HG03108 (cell line): Measurements from ENCODE around the gene CCR2.
"Not testable (repeated sequence)": the region's sequence is repeated elsewhere in the genome, so short reads cannot be mapped to it uniquely, and the experiment has no call there.

Experiments
- ATAC-seq: cut with Tn5 transposase; IDR thresholded peaks from one replicate; pipeline ENCODE4 v1.9.1; 2021; ENCODE audit warnings: moderate library complexity; ENCODE audit not compliant: unreplicated experiment

CCR2 gene

GRCh38 chr3:46375814-46376213 is 21.9 kb downstream of the CCR2 start:
- ATAC-seq = no peak

GRCh38 chr3:46378426-46378942 is 24.6 kb downstream of the CCR2 start:
- no peak for ATAC-seq

GRCh38 chr3:46380471-46381221 is 26.7 kb downstream of the CCR2 start:
- ATAC-seq = no peak

GRCh38 chr3:46381625-46382024 is 27.7 kb downstream of the CCR2 start:
- no peak for ATAC-seq

DNA sequence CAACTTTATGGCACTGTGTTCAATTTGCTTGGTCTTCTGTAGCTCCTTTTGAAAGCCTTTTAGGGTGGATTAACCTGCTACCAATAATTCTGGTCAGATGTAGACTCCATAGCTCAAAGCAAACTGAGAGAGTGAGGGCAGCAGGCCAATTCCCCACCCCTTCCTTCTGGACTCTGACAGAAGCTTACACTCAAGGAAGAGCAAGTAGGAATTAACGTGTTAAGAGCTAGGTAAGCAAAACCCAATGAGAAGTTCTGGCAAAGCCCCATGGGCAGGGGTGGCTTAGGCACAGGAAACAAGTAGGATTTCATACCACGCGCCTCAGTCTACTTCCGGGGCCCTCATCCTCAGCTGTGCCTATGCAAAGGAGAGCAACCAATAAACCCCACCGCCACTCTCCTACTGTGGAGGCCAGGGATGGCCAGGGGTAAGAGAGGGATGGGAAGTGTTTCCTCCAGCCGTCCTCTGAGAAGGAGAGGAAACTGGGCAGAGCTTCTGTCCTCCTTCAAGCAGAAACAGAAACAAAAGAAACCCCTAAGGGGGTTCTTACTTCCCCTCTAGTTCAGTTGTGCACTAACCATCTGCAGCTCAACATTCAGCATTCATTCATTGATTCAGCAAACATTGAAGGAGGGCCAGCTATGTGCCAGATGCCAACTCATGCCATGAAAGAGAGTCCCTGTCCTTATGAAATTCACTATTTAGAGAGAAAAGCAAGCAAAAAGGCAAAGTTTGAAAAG is 29.5 kb downstream of the CCR2 start:
- no peak for ATAC-seq

DNA sequence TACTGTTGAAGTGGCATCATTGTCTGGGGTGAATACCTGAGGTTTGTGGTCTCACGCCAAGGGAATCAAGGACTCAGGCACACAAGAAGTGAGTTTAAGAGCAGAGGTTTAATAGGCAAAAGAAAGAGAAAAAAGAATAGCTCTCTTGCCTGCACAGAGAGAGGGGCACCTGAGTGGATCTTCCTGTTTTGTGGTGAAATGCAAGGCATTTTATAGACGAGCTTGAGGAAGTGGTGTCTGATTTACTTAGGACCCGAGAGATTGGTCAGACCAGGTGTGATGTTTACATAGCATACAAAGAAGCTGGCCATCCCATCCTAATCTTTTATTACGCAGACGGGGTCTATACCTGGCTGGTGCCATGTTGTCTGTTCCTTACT is 30.0 kb downstream of the CCR2 start:
- ATAC-seq = no peak

DNA sequence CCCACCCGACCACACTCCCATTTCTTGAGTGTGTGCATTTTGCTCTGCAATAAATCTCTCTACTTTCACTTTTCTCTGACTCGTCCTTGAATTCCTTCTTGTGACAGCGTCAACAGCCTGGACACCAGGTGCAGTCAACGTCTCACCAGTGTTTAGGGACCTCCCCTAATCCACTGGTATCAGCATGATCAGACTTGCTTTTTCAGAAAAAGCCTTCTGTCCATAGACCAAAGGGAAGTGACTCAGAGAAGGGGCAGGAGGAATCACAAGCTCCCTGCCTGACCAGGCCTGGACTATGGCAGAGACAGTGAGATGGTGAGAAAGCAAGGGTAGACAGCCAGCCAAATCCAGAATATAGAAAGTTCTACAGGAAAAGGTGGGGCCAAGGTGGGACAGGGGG is 32.3 kb downstream of the CCR2 start:
- ATAC-seq = no peak

DNA sequence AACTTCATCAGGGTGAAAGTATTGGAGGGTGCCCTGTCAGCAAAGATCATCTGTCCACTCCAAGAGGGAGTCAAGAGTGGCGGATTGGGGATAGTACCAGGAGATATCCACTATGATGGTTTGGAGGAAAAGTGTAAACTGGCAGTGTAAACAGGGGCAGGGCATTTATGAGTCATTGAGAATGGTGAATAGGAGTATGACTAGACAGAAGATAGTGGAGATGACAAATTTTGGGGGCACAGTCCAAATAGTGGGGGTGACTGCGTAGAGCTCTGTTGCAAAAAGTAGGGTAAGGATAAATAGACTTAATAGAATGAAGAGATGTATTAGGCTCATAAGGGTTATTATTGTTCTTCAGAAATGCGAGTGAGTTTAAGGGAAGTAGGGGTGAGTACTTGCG is 34.9 kb downstream of the CCR2 start:
- not testable (repeated sequence) for ATAC-seq

GRCh38 chr3:46389306-46389705 is 35.4 kb downstream of the CCR2 start:
- no peak for ATAC-seq

DNA sequence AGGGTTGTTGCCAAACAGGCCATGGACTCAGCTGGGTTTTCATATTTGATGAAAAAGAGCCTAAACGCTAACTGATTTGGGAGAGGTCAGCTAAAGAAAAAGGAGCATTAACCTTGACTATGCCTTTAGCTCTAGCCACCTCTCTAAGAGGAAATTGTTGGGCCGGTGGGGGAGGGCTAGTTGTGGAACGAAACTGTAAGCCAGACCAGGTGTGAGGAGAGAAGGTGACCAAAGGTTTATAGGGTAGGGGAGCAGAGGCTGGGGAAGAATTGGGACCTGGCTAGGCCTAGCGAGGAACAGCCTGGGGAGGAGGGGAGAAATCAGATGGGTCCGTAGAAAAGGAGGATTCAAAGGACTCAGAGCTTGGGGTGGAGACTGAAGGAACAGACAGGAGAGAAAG is 37.6 kb downstream of the CCR2 start:
- not testable (repeated sequence) for ATAC-seq

GRCh38 chr3:46393011-46393410 is 39.1 kb downstream of the CCR2 start:
- ATAC-seq = no peak

GRCh38 chr3:46393554-46394434 is 39.9 kb downstream of the CCR2 start:
- no peak for ATAC-seq

DNA sequence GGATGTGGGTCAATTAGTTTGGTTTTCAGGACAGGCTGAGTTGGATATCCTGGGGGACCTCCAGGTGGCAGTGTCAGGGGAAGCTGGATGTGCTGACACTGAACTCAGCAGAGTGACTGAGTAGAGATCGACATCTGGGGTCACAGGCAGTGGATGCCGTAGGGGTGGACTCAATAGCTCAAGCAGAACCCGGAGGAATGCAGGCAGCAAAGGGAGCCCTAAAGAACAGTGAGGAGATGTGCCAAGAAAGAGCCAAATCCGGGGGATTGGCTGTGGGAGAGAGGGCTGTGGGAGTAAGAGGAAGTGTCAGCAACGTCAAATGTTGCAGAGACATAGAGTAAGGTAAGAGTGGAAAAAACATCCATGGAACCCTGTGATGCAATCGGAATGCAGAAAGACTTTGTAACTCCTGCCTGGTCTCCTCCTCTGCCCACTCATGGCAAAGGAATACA is 41.3 kb downstream of the CCR2 start:
- ATAC-seq = no peak

DNA sequence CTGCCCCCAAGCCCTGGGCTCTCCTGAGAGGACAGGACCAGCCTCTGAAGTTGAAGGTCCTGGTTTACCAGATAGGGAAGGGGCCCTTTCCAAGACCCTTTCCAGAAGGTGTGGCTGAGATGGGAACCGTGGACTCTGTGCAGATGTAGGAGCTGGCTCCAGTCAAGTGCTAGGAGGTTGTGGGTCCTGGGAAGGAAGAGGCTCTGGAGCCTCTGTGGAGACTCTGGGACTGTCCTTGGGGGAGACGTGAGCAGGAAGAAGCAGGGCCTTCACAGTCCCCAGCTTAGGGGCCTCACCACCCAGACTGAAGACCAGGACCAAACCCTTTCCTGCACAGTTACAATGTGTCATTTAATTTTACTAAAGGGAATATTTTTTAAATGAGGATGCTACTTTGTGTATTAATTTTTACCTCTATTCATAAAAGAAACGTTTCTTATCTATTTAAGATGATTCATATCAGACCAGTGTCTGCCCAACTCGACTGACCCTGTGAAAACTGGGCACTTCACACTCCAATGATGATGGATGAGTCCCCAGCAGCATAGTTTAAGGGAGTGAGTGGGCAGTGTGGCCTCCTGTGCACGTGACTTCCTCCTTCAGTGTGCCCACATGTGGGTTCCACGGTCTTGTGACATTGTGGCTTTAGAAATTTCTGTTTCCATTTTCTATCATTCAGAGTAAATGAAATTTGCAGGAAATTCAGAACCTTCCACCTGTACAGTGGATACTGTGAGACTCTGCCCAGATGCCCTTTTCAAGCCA is 42.0 kb downstream of the CCR2 start:
- no peak for ATAC-seq

DNA sequence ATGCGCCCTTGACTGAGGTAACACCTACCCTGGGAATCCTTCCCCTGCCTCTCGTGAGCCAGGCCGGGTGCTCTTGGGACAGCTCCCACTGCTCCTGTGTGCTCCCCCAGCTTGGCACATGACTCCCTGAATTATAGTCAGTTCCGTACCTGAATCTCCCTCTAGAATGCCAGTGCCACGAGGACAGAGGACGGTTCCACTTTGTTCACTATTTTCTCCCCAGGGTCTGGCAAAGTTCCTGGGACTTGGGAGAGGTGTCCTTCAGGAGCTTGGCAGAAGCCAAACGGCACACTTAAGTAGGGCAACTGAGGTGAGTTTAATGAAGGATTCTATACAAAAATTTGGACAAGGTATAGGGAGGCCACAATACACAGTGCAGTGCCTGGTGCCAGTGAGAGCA is 43.2 kb downstream of the CCR2 start:
- no peak for ATAC-seq

DNA sequence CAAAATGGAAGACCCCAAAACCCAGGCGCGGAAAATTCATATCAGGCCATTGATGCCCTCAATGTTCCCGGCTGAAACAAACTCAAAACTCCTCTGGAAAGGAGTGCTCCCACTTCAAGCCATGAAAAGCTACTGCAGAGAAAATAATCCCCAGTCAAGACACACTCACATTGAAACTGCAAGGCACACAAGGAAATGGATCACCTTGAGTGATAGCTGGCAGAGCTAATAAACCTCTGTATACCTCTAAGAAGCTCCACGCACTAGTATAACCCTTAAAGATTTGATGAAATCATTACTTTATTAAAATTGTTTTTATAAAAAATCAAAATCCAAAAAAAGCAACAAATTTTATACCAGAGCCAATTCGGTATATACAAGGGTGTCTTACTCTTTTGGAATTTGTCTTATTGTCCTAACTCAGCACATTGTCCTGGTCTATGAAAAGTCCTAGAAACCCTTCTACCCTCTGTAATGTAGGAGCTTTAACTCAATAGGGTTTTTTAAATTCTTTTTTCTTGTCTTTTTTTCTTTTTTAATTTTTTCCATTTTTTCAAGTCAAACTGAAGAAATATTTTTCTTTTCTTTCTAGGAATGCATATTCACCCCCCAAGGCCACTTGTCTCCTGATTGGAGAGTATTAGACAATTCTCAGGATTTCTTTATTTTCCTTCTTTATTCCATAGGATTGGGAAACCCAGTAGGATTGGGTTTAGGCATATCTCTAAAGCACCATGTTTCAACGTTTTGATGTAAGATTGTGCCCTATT is 44.5 kb downstream of the CCR2 start:
- no peak for ATAC-seq

GRCh38 chr3:46399098-46399497 is 45.2 kb downstream of the CCR2 start:
- ATAC-seq = no peak

- ATAC-seq = no peak
These were observed 45.6 kb downstream of the CCR2 start for GRCh38 chr3:46399557-46399956.

GRCh38 chr3:46400000-46400734 is 46.3 kb downstream of the CCR2 start:
- no peak for ATAC-seq
